Neural cell (in vitro differentiated cells): ENCODE data around the gene DNPEP. TPM values are rescaled to one million over a fixed set of nuclear protein-coding genes. Genes with fewer than 3 reads are reported as not detected.
A peak's percentile ranks its signal among the peaks of the same experiment; 100 is the strongest.

Experiments used
- H2AFZ ChIP-seq: fragments of 200-600, 300-800 bp; sonication (generic), shearing (Covaris generic); 2 replicates; pipeline ENCODE4 v1.6.0; 2014; ENCODE audit warnings: low read depth, mild to moderate bottlenecking, antibody characterized with exemption, low read length, moderate library complexity
- H3F3A ChIP-seq: fragments of 200-600 bp; shearing (Covaris generic); 2 replicates; pipeline ENCODE4 v1.6.1; 2016; ENCODE audit warnings: mild to moderate bottlenecking, moderate library complexity, mixed read lengths, antibody characterized with exemption, low read length; ENCODE audit not compliant: insufficient read depth, poor library complexity, severe bottlenecking
- H3K27ac ChIP-seq: fragments of 200-600, 300-800 bp; sonication (generic), shearing (Covaris generic); 2 replicates; pipeline ENCODE4 v1.5.1; 2014; ENCODE audit warnings: mild to moderate bottlenecking, low read length, moderate library complexity
- H3K27me3 ChIP-seq: fragments of 300-800, 200-600 bp; sonication (generic), shearing (Covaris generic); 2 replicates; pipeline ENCODE4 v1.6.0; 2014; ENCODE audit warnings: mild to moderate bottlenecking, low read depth, low read length, moderate library complexity; ENCODE audit not compliant: insufficient read depth
- H3K36me3 ChIP-seq: fragments of 300-800, 200-600 bp; sonication (generic), shearing (Covaris generic); 2 replicates; pipeline ENCODE4 v1.5.1; 2014; ENCODE audit warnings: mild to moderate bottlenecking, antibody characterized with exemption, low read length, moderate library complexity; ENCODE audit not compliant: insufficient read depth
- H3K4me2 ChIP-seq: fragments of 300-800, 200-600 bp; sonication (generic), shearing (Covaris generic); 2 replicates; pipeline ENCODE4 v1.6.0; 2014; ENCODE audit warnings: mild to moderate bottlenecking, low read length
- H3K4me3 ChIP-seq: fragments of 300-800, 200-600 bp; sonication (generic), shearing (Covaris generic); 2 replicates; pipeline ENCODE4 v1.5.1; 2014; ENCODE audit warnings: mild to moderate bottlenecking, low read length, moderate library complexity
- H3K79me2 ChIP-seq: fragments of 200-600 bp; shearing (Covaris generic); replicated peaks from 2 replicates; pipeline ENCODE4 v1.6.0; 2014; ENCODE audit warnings: mild to moderate bottlenecking, low read length, moderate library complexity; ENCODE audit not compliant: insufficient read depth
- H3K9ac ChIP-seq: fragments of 300-800, 200-600 bp; sonication (generic), shearing (Covaris generic); 2 replicates; pipeline ENCODE4 v1.6.1; 2016; ENCODE audit warnings: mild to moderate bottlenecking, low read length, mixed read lengths
- H3K9me2 ChIP-seq: fragments of 200-600 bp; shearing (Covaris generic); 2 replicates; pipeline ENCODE4 v1.6.1; 2016; ENCODE audit warnings: mild to moderate bottlenecking, low read length, mixed read lengths; ENCODE audit not compliant: insufficient read depth
- H3K9me3 ChIP-seq: fragments of 200-600, 300-800 bp; sonication (generic), shearing (Covaris generic); 2 replicates; pipeline ENCODE4 v1.6.1; 2016; ENCODE audit warnings: mild to moderate bottlenecking, mixed run types, low read length, moderate library complexity, mixed read lengths
- H4K20me1 ChIP-seq: fragments of 200-600 bp; shearing (Covaris generic); 2 replicates; pipeline ENCODE4 v1.6.1; 2016; ENCODE audit warnings: mild to moderate bottlenecking, mixed run types; ENCODE audit not compliant: insufficient read depth
- EP300 ChIP-seq: fragments of 450-650 bp; conservative IDR thresholded peaks from 2 replicates; pipeline ENCODE4 v1.6.1; 2014; ENCODE audit warnings: antibody characterized with exemption, mild to moderate bottlenecking, moderate library complexity; ENCODE audit not compliant: poor library complexity, severe bottlenecking
- EZH2 ChIP-seq: fragments of 200-600, 300-800 bp; shearing (Covaris generic), sonication (generic); IDR thresholded peaks from 2 replicates; pipeline ENCODE4 v1.6.1; 2014; ENCODE audit warnings: antibody characterized with exemption, low read length, borderline replicate concordance, mild to moderate bottlenecking; ENCODE audit not compliant: insufficient read depth, poor library complexity, severe bottlenecking
- MXI1 ChIP-seq: fragments of 450-650 bp; conservative IDR thresholded peaks from 2 replicates; pipeline ENCODE4 v1.6.1; 2014; ENCODE audit warnings: antibody characterized with exemption, mild to moderate bottlenecking; ENCODE audit not compliant: poor library complexity, severe bottlenecking
- POLR2AphosphoS5 ChIP-seq: IDR thresholded peaks from 2 replicates; pipeline ENCODE4 v1.6.1; 2012
- RAD21 ChIP-seq: fragments of 450-650 bp; conservative IDR thresholded peaks from 2 replicates; pipeline ENCODE4 v1.6.1; 2014; ENCODE audit warnings: antibody characterized with exemption, mild to moderate bottlenecking, moderate library complexity
- REST ChIP-seq: IDR thresholded peaks from 2 replicates; pipeline ENCODE4 v1.6.1; 2012; ENCODE audit warnings: borderline replicate concordance
- SMC3 ChIP-seq: fragments of 450-650 bp; conservative IDR thresholded peaks from 2 replicates; pipeline ENCODE4 v1.6.1; 2014; ENCODE audit warnings: antibody characterized with exemption, mild to moderate bottlenecking, moderate library complexity; ENCODE audit not compliant: poor library complexity
- TAF1 ChIP-seq: IDR thresholded peaks from 2 replicates; pipeline ENCODE4 v1.6.1; 2012; ENCODE audit warnings: low read depth
- polyA plus RNA-seq: library from polyadenylated mRNA; depleted of rRNA; stranded (reverse); fragments of >200 nt; gene quantifications from 2 replicates; pipeline ENCODE4 v1.2.3, GENCODE V29; 2014
- TF ChIP-seq, protein P1 (sequence below): fragments of 450-650 bp; IDR thresholded peaks from 2 replicates; pipeline ENCODE4 v1.5.1; 2014; ENCODE audit warnings: antibody characterized with exemption, mild to moderate bottlenecking, moderate library complexity; ENCODE audit not compliant: poor library complexity, severe bottlenecking

Gene DNPEP
- polyA plus RNA-seq, 1 donor from 2014 or later = 11.9 TPM

- no peak overlapping the region for H3K4me3 ChIP-seq
Measured at GRCh38 chr2:219402665-219403515, 15.2 kb upstream of the DNPEP start.

DNA sequence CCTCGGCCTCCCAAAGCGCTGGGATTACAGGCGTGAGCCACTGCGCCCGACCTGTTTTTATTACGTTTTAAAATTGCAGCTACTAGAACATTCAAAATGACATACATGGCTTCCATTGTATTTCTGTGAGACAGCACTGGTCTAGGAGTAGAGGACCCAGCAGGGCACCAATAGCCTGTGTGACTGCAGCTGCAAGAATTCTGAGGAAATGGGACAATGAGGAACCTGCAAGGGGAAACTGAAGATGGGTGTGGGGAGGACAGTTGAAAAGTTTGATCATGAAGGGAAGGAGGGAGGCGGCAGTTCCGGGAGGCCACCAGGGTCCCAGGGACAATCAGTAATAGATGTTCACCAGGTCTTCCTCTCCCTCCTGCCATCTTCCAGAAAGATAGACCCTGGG lies 13.9 kb upstream of the DNPEP start:
- H4K20me1 ChIP-seq = no peaks in the 10 kb centered on the region
- H3K36me3 ChIP-seq = no peaks in the 10 kb centered on the region
- no peaks in the 10 kb centered on the region for H3K79me2 ChIP-seq
- H3F3A ChIP-seq = no peaks in the 10 kb centered on the region
- H3K27me3 ChIP-seq = no peaks in the 10 kb centered on the region
- H3K9me2 ChIP-seq = no peaks in the 10 kb centered on the region
- no peaks in the 10 kb centered on the region for H3K9me3 ChIP-seq
- no peak overlapping the region for H3K9ac ChIP-seq
- H3K4me2 ChIP-seq = no peak overlapping the region
- no peak overlapping the region for H2AFZ ChIP-seq
- H3K27ac ChIP-seq = no peak overlapping the region
- H3K4me3 ChIP-seq = no peak overlapping the region
- TF ChIP-seq RAD21 (no peak), EZH2 (no peak), MXI1 (no peak), TAF1 (no peak), POLR2AphosphoS5 (no peak), EP300 (no peak), SMC3 (no peak)
- TF ChIP-seq, protein P1, sequence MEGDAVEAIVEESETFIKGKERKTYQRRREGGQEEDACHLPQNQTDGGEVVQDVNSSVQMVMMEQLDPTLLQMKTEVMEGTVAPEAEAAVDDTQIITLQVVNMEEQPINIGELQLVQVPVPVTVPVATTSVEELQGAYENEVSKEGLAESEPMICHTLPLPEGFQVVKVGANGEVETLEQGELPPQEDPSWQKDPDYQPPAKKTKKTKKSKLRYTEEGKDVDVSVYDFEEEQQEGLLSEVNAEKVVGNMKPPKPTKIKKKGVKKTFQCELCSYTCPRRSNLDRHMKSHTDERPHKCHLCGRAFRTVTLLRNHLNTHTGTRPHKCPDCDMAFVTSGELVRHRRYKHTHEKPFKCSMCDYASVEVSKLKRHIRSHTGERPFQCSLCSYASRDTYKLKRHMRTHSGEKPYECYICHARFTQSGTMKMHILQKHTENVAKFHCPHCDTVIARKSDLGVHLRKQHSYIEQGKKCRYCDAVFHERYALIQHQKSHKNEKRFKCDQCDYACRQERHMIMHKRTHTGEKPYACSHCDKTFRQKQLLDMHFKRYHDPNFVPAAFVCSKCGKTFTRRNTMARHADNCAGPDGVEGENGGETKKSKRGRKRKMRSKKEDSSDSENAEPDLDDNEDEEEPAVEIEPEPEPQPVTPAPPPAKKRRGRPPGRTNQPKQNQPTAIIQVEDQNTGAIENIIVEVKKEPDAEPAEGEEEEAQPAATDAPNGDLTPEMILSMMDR = no peak

More at GRCh38 chr2:219402665-219403515, 15.2 kb upstream of the DNPEP start:
- Histone ChIP-seq H2AFZ (no peak overlapping the region), H4K20me1 (no peaks in the 10 kb centered on the region), H3K9me2 (no peaks in the 10 kb centered on the region), H3K27me3 (no peaks in the 10 kb centered on the region), H3K9me3 (no peaks in the 10 kb centered on the region), H3K4me2 (no peak overlapping the region), H3K36me3 (no peaks in the 10 kb centered on the region), H3K79me2 (no peaks in the 10 kb centered on the region), H3F3A (no peaks in the 10 kb centered on the region), H3K27ac (no peak overlapping the region), H3K9ac (peak overlapping the region; percentile 17)
- TF ChIP-seq REST (no peak), EZH2 (no peak), SMC3 (peak; percentile 99), POLR2AphosphoS5 (no peak), MXI1 (peak; percentile 29), EP300 (no peak), RAD21 (peak; percentile 98), TAF1 (no peak)
- TF ChIP-seq, protein P1 = peak; percentile 98
